ENCODE data around the gene RAD51B. TPM values are rescaled to one million over a fixed set of nuclear protein-coding genes. Genes with fewer than 3 reads are reported as not detected.

The RAD51B gene
- polyA plus RNA-seq, 1 donor (not counting 4 experiments of a cell fraction or from before 2014, with no cell fraction given): 13.3 TPM

- no peaks in the 10 kb centered on the region for H4K20me1 ChIP-seq (ENCODE audit: control insufficient read depth, extremely low read depth, insufficient read depth, low read length)
- H3K79me2 ChIP-seq (ENCODE audit: control insufficient read depth, insufficient read depth, low read length): no peaks in the 10 kb centered on the region
- no peak overlapping the region for H2AFZ ChIP-seq (ENCODE audit: control insufficient read depth, low read length)
- dilution Hi-C loops (cut with MboI; ENCODE audit: extremely low pct_ligation_motif_present, low sequenced_read_pairs): no loop called here
- H3K9me1 ChIP-seq (ENCODE audit: control insufficient read depth, extremely low read depth, insufficient read depth, low read length): no peaks in the 10 kb centered on the region
- no peaks in the 10 kb centered on the region for H3K9me3 ChIP-seq (ENCODE audit: control insufficient read depth, low read depth, low read length)
- no peak overlapping the region for H3K27ac ChIP-seq (ENCODE audit: control insufficient read depth, insufficient read depth, low read length)
- no peak overlapping the region for H3K4me2 ChIP-seq (ENCODE audit: control insufficient read depth, extremely low read depth, insufficient read depth, low read depth, low read length)
- TF ChIP-seq CTCF (optimal IDR thresholded peaks at IDR 0.05 in 1 of 3, IDR thresholded peaks at IDR 0.05 in 1 of 3, conservative IDR thresholded peaks at IDR 0.05 in 1 of 3; ENCODE audit: extremely low read depth in 1 of 3, insufficient read depth in 2 of 3, low read length in 3 of 3): no peak
- no peak for TF ChIP-seq EZH2 (IDR thresholded peaks at IDR 0.05; ENCODE audit: low read length)
- no peak overlapping the region for H3K9ac ChIP-seq (ENCODE audit: control insufficient read depth, extremely low read depth, insufficient read depth, low read length)
- H3K4me1 ChIP-seq (ENCODE audit: control insufficient read depth, extremely low read depth, insufficient read depth, low read length): no peaks in the 10 kb centered on the region
- no peak for FAIRE-seq
- H3K36me3 ChIP-seq (ENCODE audit: control insufficient read depth in 2 of 2, extremely low read depth in 1 of 2, insufficient read depth in 2 of 2, low read length in 2 of 2): no peaks in the 10 kb centered on the region
- no peak for DNase-seq (ENCODE audit: low read depth, low spot score)
- H3K27me3 ChIP-seq (ENCODE audit: control insufficient read depth, extremely low read depth, insufficient read depth, low read length): no peaks in the 10 kb centered on the region
- H3K4me3 ChIP-seq (ENCODE audit: control insufficient read depth in 2 of 3, extremely low read depth in 1 of 3, insufficient read depth in 2 of 3, low read depth in 1 of 3, low read length in 3 of 3): no peak overlapping the region
Observed at GRCh38 chr14:68262567-68262966, 443.0 kb downstream of the RAD51B start.

DNA sequence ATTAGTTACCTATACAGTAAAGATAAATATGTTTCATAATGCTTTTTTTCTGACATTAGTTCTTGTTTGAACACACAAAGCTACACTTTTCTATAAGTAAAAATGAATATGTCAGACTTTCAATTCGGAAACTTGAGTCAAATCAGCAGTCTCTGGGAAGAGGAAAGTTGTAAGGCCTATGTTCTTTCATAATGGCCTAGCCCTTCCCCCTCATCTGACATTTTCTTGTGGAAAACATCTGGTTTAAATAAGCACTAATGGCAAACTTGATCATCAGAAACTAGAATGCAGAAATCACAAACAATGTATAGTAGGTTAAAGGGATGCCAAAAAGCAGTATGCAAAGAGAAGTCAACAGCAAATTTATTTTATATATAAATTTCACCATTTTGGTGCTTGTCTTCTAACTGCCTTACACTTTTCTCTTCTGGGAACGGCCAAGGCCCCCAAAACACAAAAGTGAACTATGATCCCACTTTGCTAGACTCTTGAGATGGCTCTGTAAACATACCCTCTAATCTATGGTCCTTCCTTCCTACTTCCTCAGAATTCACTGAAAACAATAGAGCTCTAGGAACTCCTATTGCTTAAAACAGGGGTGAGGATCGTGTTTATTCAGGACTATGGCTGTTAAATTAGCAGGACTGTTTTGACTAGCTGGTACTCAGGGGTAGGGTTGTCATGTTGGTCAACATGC lies 444.1 kb downstream of the RAD51B start:
- Histone ChIP-seq H3K9me1 (ENCODE audit: control insufficient read depth, extremely low read depth, insufficient read depth, low read length) (no peaks in the 10 kb centered on the region), H3K27me3 (ENCODE audit: control insufficient read depth, extremely low read depth, insufficient read depth, low read length) (no peaks in the 10 kb centered on the region), H3K4me2 (ENCODE audit: control insufficient read depth, extremely low read depth, insufficient read depth, low read depth, low read length) (no peak overlapping the region), H3K27ac (ENCODE audit: control insufficient read depth, insufficient read depth, low read length) (no peak overlapping the region), H3K79me2 (ENCODE audit: control insufficient read depth, insufficient read depth, low read length) (no peaks in the 10 kb centered on the region), H3K9me3 (ENCODE audit: control insufficient read depth, low read depth, low read length) (no peaks in the 10 kb centered on the region), H3K4me1 (ENCODE audit: control insufficient read depth, extremely low read depth, insufficient read depth, low read length) (no peaks in the 10 kb centered on the region), H2AFZ (ENCODE audit: control insufficient read depth, low read length) (no peak overlapping the region), H3K36me3 (ENCODE audit: control insufficient read depth in 2 of 2, extremely low read depth in 1 of 2, insufficient read depth in 2 of 2, low read length in 2 of 2) (no peaks in the 10 kb centered on the region), H3K9ac (ENCODE audit: control insufficient read depth, extremely low read depth, insufficient read depth, low read length) (no peak overlapping the region), H3K4me3 (ENCODE audit: control insufficient read depth in 2 of 3, extremely low read depth in 1 of 3, insufficient read depth in 2 of 3, low read depth in 1 of 3, low read length in 3 of 3) (no peak overlapping the region), H4K20me1 (ENCODE audit: control insufficient read depth, extremely low read depth, insufficient read depth, low read length) (no peaks in the 10 kb centered on the region)
- FAIRE-seq: no peak
- DNase-seq (ENCODE audit: low read depth, low spot score): no peak
- dilution Hi-C loops (cut with MboI; ENCODE audit: extremely low pct_ligation_motif_present, low sequenced_read_pairs): no loop called here
- TF ChIP-seq EZH2 (IDR thresholded peaks at IDR 0.05; ENCODE audit: low read length): no peak
- TF ChIP-seq CTCF (optimal IDR thresholded peaks at IDR 0.05 in 1 of 3, IDR thresholded peaks at IDR 0.05 in 1 of 3, conservative IDR thresholded peaks at IDR 0.05 in 1 of 3; ENCODE audit: extremely low read depth in 1 of 3, insufficient read depth in 2 of 3, low read length in 3 of 3): no peak

All from keratinocyte (primary cell).